Nephron (organoid): ENCODE measurements around the gene RTRAF.

Experiments
- H3K27ac Mint-ChIP-seq, 3 experiments: 2 replicates each; pipeline ENCODE4 v1.8.0; 2020; ENCODE audit warnings: mixed read lengths in 3 of 3, mild to moderate bottlenecking in 2 of 3, moderate library complexity in 1 of 3
- H3K27me3 Mint-ChIP-seq: 2 replicates; pipeline ENCODE4 v1.8.0; 2021; ENCODE audit warnings: low read depth, mild to moderate bottlenecking, moderate library complexity, mixed read lengths
- H3K36me3 Mint-ChIP-seq: 2 replicates; pipeline ENCODE4 v1.8.0; 2020; ENCODE audit warnings: low read depth, mixed read lengths
- H3K4me1 Mint-ChIP-seq: 2 replicates; pipeline ENCODE4 v1.8.0; 2020; ENCODE audit warnings: mixed read lengths
- H3K4me3 Mint-ChIP-seq, 3 experiments: 2 replicates each; pipeline ENCODE4 v1.8.0; 2020; ENCODE audit warnings: mild to moderate bottlenecking in 3 of 3, mixed read lengths in 3 of 3, moderate library complexity in 2 of 3
- H3K9me3 Mint-ChIP-seq: 2 replicates; pipeline ENCODE4 v1.8.0; 2020; ENCODE audit warnings: mixed read lengths
- CTCF ChIP-seq, 3 experiments: fragments of 200-600 bp; sonication (generic); IDR thresholded peaks; one replicate each; pipeline ENCODE4 v1.5.0; 2021; ENCODE audit warnings: antibody characterized with exemption in 3 of 3; ENCODE audit not compliant: unreplicated experiment in 3 of 3

Gene RTRAF

DNA sequence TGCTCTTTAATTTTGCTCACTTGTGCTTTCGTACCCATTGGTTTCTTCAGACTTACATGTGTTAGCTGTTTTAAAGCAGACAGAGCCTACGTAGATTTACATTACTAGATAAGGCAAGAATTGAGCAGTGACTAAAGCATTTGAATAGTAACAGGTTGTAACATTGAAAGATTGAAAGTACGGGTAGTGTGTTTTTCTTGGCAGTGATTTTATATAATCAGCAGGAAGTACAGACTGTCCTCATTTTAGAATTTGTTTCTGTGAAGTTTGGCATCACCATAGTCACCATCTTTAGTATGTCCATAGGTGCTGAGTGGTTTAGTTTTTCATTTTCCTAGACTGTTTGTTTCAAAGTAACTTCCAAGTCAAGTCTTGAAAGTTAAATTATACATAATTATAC lies 14.0 kb downstream of the RTRAF start:
- Mint-ChIP-seq H3K27me3 (no peaks in the 10 kb centered on the region), H3K27ac (no peak overlapping the region), H3K9me3 (no peaks in the 10 kb centered on the region), H3K4me1 (peaks cover 17% of the 10 kb centered on the region), H3K36me3 (peaks cover 78% of the 10 kb centered on the region), H3K4me3 (no peak overlapping the region)
- no peak for TF ChIP-seq CTCF (IDR thresholded peaks at IDR 0.05; ENCODE audit: unreplicated experiment in 3 of 3)

DNA sequence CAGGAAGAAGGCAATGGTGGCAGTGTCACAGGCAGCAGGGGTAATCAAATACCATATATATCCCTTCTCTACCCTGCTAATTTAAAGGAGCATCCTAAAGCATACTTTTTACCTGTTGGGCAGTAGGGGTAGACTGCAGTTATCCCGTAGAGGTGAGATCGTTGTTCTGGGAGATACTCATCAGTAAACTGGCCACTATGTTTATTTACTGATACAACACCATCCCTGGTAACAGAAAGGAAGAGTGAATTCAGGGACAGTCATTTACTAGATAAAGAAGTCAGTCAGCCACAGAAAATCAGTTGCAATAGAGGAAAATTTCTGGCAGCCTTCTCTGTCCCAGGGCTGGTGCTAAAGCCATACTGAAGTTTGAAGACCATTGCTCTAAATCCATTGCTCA lies 16.3 kb downstream of the RTRAF start:
- Mint-ChIP-seq H3K4me3 (no peak overlapping the region), H3K36me3 (peaks cover 76% of the 10 kb centered on the region), H3K4me1 (peaks cover 2% of the 10 kb centered on the region), H3K27me3 (no peaks in the 10 kb centered on the region), H3K9me3 (no peaks in the 10 kb centered on the region), H3K27ac (no peak overlapping the region)
- TF ChIP-seq CTCF (IDR thresholded peaks at IDR 0.05; ENCODE audit: unreplicated experiment in 3 of 3), result no peak

DNA sequence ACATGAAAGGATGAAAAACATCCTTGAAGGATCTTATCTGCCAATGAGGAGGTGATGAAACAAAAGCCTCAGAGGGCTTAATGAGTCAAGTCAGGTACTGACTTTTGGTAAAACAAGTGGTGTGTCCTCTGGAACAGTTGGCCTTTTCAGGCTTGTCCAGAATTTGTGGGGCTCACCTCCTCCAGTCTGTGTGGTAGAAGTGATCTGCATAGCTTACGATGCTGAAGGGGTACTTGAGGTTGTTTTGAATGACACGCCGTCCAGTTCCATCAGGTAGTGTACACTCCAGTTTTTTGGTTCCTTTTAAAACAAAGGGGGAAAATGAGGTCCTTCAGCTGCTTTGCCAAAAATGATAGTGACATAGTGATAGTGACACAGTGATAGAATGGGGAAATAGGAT lies 17.0 kb downstream of the RTRAF start:
- Mint-ChIP-seq H3K9me3 (no peaks in the 10 kb centered on the region), H3K4me1 (no peaks in the 10 kb centered on the region), H3K27ac (no peak overlapping the region), H3K27me3 (no peaks in the 10 kb centered on the region), H3K4me3 (no peak overlapping the region), H3K36me3 (peaks cover 78% of the 10 kb centered on the region)
- TF ChIP-seq CTCF (IDR thresholded peaks at IDR 0.05; ENCODE audit: unreplicated experiment in 3 of 3), result no peak

DNA sequence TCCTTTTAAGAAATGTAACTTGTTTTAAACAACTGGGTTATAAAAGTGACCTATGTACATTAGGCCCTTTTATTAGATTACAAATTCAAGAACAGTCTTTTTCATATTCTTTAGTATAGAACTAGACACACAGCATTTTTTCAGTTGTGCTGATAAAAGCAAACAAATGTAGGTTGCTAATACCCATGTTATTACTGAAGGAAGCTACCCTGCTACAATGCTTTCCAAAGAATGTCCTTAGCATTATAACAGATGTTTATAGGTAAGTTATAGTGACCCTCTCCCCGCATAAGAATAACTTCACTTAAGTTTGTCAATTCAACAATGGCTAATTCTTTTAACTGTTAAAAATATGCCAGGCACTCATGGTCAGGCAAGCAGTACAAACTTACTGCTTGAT lies 17.9 kb downstream of the RTRAF start:
- Mint-ChIP-seq H3K4me1 (no peaks in the 10 kb centered on the region), H3K36me3 (peaks cover 79% of the 10 kb centered on the region)

GRCh38 chr14:52007637-52008036 lies 18.3 kb downstream of the RTRAF start:
- Mint-ChIP-seq H3K27me3 (no peaks in the 10 kb centered on the region), H3K36me3 (peaks cover 76% of the 10 kb centered on the region), H3K27ac (no peak overlapping the region), H3K4me3 (no peak overlapping the region), H3K9me3 (no peaks in the 10 kb centered on the region), H3K4me1 (no peaks in the 10 kb centered on the region)
- TF ChIP-seq CTCF (IDR thresholded peaks at IDR 0.05; ENCODE audit: unreplicated experiment in 3 of 3), result no peak

More for the DNA sequence above, 17.9 kb downstream of the RTRAF start:
- no peak overlapping the region for H3K4me3 Mint-ChIP-seq
- no peak for TF ChIP-seq CTCF (IDR thresholded peaks at IDR 0.05; ENCODE audit: unreplicated experiment in 3 of 3)
- no peak overlapping the region for H3K27ac Mint-ChIP-seq
- no peaks in the 10 kb centered on the region for H3K9me3 Mint-ChIP-seq
- H3K27me3 Mint-ChIP-seq, result no peaks in the 10 kb centered on the region

DNA sequence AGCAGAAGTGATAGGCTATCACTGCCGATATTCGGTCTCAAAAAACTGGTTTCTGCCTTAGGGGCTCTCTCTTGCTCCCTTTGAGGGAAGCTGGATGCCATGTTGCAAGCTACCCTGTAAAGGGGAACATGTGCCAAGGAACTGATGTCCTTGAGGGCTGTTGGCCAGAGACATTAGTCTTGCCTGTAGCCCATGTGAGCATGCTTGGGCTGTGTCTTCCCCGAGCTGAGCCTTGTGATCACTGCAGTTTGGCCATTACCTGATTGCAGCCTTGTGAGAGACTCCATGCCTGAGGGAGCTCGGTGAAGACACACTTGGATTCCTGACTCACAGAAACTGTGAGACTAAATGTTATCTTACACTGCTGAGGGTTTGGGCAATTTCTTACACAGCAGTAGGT lies 18.8 kb downstream of the RTRAF start:
- H3K27ac Mint-ChIP-seq, result no peak overlapping the region
- peaks cover 73% of the 10 kb centered on the region for H3K36me3 Mint-ChIP-seq
- H3K4me3 Mint-ChIP-seq, result no peak overlapping the region
- H3K4me1 Mint-ChIP-seq, result no peaks in the 10 kb centered on the region
- no peaks in the 10 kb centered on the region for H3K9me3 Mint-ChIP-seq
- H3K27me3 Mint-ChIP-seq, result no peaks in the 10 kb centered on the region
- no peak for TF ChIP-seq CTCF (IDR thresholded peaks at IDR 0.05; ENCODE audit: unreplicated experiment in 3 of 3)
